CD1c-positive myeloid dendritic cell (primary cell): ENCODE measurements around the gene NUDT19.
"Not testable (repeated sequence)": the region's sequence is repeated elsewhere in the genome, so short reads cannot be mapped to it uniquely, and the experiment has no call there.

Experiments used
- DNase-seq: peaks from one replicate; pipeline ENCODE4 v3.0.0-alpha.2; 2016; ENCODE audit errors: extremely low spot score

NUDT19 gene

GRCh38 chr19:32674931-32675719 lies 16.5 kb upstream of the NUDT19 start, which contains the start of gene ANKRD27:
Gene ANKRD27, minus strand, starts transcription at chr19:32675180. Its CDS starts 16,165 bp downstream, at chr19:32659015.
- peak; percentile 100 for DNase-seq

- peak; percentile 73 for DNase-seq
These were observed 15.9 kb upstream of the NUDT19 start, which contains the start of gene RGS9BP for GRCh38 chr19:32675720-32676185. Gene RGS9BP, plus strand, starts transcription at chr19:32675848. Its CDS starts 416 bp downstream, at chr19:32676264.

GRCh38 chr19:32676186-32676894 lies 15.3 kb upstream of the NUDT19 start:
- DNase-seq: peak; percentile 13

GRCh38 chr19:32676895-32677359 lies 14.7 kb upstream of the NUDT19 start:
- no peak for DNase-seq

- no peak for DNase-seq
These were observed 14.0 kb upstream of the NUDT19 start for GRCh38 chr19:32677657-32678056.

GRCh38 chr19:32680986-32681385 lies 10.6 kb upstream of the NUDT19 start:
- no peak for DNase-seq

- no peak for DNase-seq
These were observed 9.3 kb upstream of the NUDT19 start for GRCh38 chr19:32682317-32682716.

- no peak for DNase-seq
These were observed 4.7 kb upstream of the NUDT19 start for GRCh38 chr19:32686847-32687475.

GRCh38 chr19:32687681-32688080 lies 3.9 kb upstream of the NUDT19 start:
- no peak for DNase-seq

GRCh38 chr19:32688311-32688710 lies 3.3 kb upstream of the NUDT19 start:
- peak; percentile 29 for DNase-seq

- peak; percentile 90 for DNase-seq
These were observed 518 bp downstream of the NUDT19 start for GRCh38 chr19:32691952-32692726.

GRCh38 chr19:32692727-32693061 lies 1.1 kb downstream of the NUDT19 start:
- no peak for DNase-seq

- DNase-seq: peak; percentile 54
These were observed 1.8 kb downstream of the NUDT19 start for GRCh38 chr19:32693151-32694108.

- DNase-seq: not testable (repeated sequence)
These were observed 2.7 kb downstream of the NUDT19 start for GRCh38 chr19:32694316-32694715.

- DNase-seq: not testable (repeated sequence)
These were observed 3.2 kb downstream of the NUDT19 start for GRCh38 chr19:32694851-32695250.

GRCh38 chr19:32695506-32695905 lies 3.9 kb downstream of the NUDT19 start:
- peak; percentile 38 for DNase-seq

- peak; percentile 43 for DNase-seq
These were observed 5.2 kb downstream of the NUDT19 start for GRCh38 chr19:32696771-32697170.

GRCh38 chr19:32700129-32700528 lies 8.5 kb downstream of the NUDT19 start:
- DNase-seq: not testable (repeated sequence)

- no peak for DNase-seq
These were observed 10.4 kb downstream of the NUDT19 start for GRCh38 chr19:32702010-32702409.

- not testable (repeated sequence) for DNase-seq
These were observed 12.4 kb downstream of the NUDT19 start for GRCh38 chr19:32704006-32704405.
